K562 (cell line): ENCODE data around the gene GPR26. TPM values are rescaled to one million over a fixed set of nuclear protein-coding genes. Genes with fewer than 3 reads are reported as not detected.

Experiments used
- ATAC-seq: fragments of 200-7000 bp; cut with Tn5 transposase; 3 replicates; pipeline ENCODE4 v1.9.1; 2020; ENCODE audit warnings: moderate library complexity
- BruUV-seq: library from RNA; stranded (reverse); fragments of 400-500 nt; replicated peaks from 2 replicates; lab custom pipeline; 2021; lab: Mats Ljungman, UMichigan
- CTCF ChIA-PET: fragments of 300-600 bp; formaldehyde crosslinking; extraction: SDS; loops from one replicate; lab custom pipeline; 2021; ENCODE audit warnings: low intra/inter-chr PET ratio; lab: Yijun Ruan, JAX
- POLR2A ChIA-PET: fragments of 300-600, 350-650 bp; sonication (Branson Sonifier 250); formaldehyde crosslinking; extraction: SDS; loops from one replicate; lab custom pipeline; 2021; ENCODE audit warnings: antibody characterized with exemption, inconsistent platforms; lab: Yijun Ruan, JAX
- DNase-seq, 4 experiments: peaks; one replicate each; pipeline versions ENCODE4 v3.0.0 to v3.0.0-alpha.2; 2011 to 2018; ENCODE audit warnings: low spot score in 3 of 4, mixed read lengths in 3 of 4; ENCODE audit errors: extremely low read depth in 1 of 4
- FAIRE-seq: peaks from 2 replicates; lab custom pipeline; 2011; peaks lifted over from hg19 to GRCh38; lab: Jason Lieb, UNC
- H2AFZ ChIP-seq: 2 replicates; pipeline ENCODE4 v1.6.0; 2011; ENCODE audit warnings: low read depth, low read length, control low read depth, inconsistent platforms
- H3K27ac ChIP-seq: fragments of 200-600 bp; 3 replicates; pipeline ENCODE4 v1.8.0; 2011; ENCODE audit warnings: low read depth, mild to moderate bottlenecking, control low read depth, inconsistent platforms, low read length, moderate library complexity, mixed read lengths; ENCODE audit errors: extremely low read depth
- H3K27me3 ChIP-seq, 2 experiments: fragments of 300-600 bp in 1 of 2; 2 replicates in 1 of 2; 3 replicates in 1 of 2; pipeline versions ENCODE4 v1.6.0 to v1.8.0; 2011; ENCODE audit warnings: inconsistent platforms in 2 of 2, low read length in 2 of 2, mild to moderate bottlenecking in 1 of 2, mixed read lengths in 1 of 2, moderate library complexity in 1 of 2; ENCODE audit not compliant: control insufficient read depth in 2 of 2, insufficient read depth in 2 of 2
- H3K36me3 ChIP-seq: fragments of 300-600 bp; 3 replicates; pipeline ENCODE4 v1.8.0; 2011; ENCODE audit warnings: mild to moderate bottlenecking, low read length, inconsistent platforms; ENCODE audit not compliant: control insufficient read depth, insufficient read depth
- H3K4me1 ChIP-seq, 2 experiments: fragments of 200-600 bp in 1 of 2; replicated peaks in 1 of 2; 2 replicates in 1 of 2; 3 replicates in 1 of 2; pipeline versions ENCODE4 v1.5.1 to v1.8.0; 2011; ENCODE audit warnings: inconsistent platforms in 2 of 2, low read length in 2 of 2, mild to moderate bottlenecking in 1 of 2, mixed read lengths in 1 of 2, moderate library complexity in 1 of 2; ENCODE audit not compliant: control insufficient read depth in 2 of 2, insufficient read depth in 2 of 2
- H3K4me2 ChIP-seq: 2 replicates; pipeline ENCODE4 v1.6.1; 2011; ENCODE audit warnings: low read length, control low read depth, inconsistent platforms, mixed read lengths; ENCODE audit not compliant: insufficient read depth
- H3K4me3 ChIP-seq: fragments of 200-600 bp; sonication (generic), shearing (Covaris generic); 2 replicates; pipeline ENCODE4 v1.5.1; 2016; ENCODE audit warnings: control low read depth, inconsistent platforms
- H3K79me2 ChIP-seq: fragments of 200-600 bp; 3 replicates; pipeline ENCODE4 v1.8.0; 2011; ENCODE audit warnings: low read length, inconsistent platforms; ENCODE audit not compliant: control insufficient read depth, insufficient read depth
- H3K9ac ChIP-seq, 2 experiments: 2 replicates each; pipeline versions ENCODE4 v1.6.0 to v1.6.1; 2011; ENCODE audit warnings: low read depth in 2 of 2, low read length in 2 of 2, control low read depth in 1 of 2, inconsistent platforms in 1 of 2, mild to moderate bottlenecking in 1 of 2, mixed read lengths in 1 of 2; ENCODE audit not compliant: insufficient read depth in 1 of 2
- H3K9me1 ChIP-seq: one replicate; pipeline ENCODE4 v1.6.0; 2011; ENCODE audit warnings: inconsistent platforms, mild to moderate bottlenecking, low read length, moderate library complexity; ENCODE audit not compliant: control insufficient read depth, insufficient read depth
- H3K9me3 ChIP-seq: replicated peaks from 2 replicates; pipeline ENCODE4 v1.5.1; 2011; ENCODE audit warnings: low read depth, low read length, inconsistent platforms; ENCODE audit not compliant: control insufficient read depth, insufficient read depth
- H4K20me1 ChIP-seq: replicated peaks from 2 replicates; pipeline ENCODE4 v1.6.1; 2011; ENCODE audit warnings: low read length, inconsistent platforms, mixed read lengths; ENCODE audit not compliant: control insufficient read depth, insufficient read depth
- GTF2A2 ChIP-seq: IDR thresholded peaks from 2 replicates; pipeline ENCODE4 v1.6.1; 2016; ENCODE audit warnings: mild to moderate bottlenecking, missing genetic modification characterization, missing compliant biosample characterization
- NR2C2 ChIP-seq, 2 experiments: fragments of 200-800 bp in 1 of 2; sonication (Bioruptor generic) in 1 of 2; sonication (generic) in 1 of 2; formaldehyde crosslinking in 1 of 2; IDR thresholded peaks; 2 replicates each; pipeline versions ENCODE4 v1.6.1 to v1.8.0; 2016 to 2022; ENCODE audit warnings: mild to moderate bottlenecking in 1 of 2, missing compliant biosample characterization in 1 of 2, missing genetic modification characterization in 1 of 2, missing genetic modification reagents in 1 of 2
- PML ChIP-seq: IDR thresholded peaks from 2 replicates; pipeline ENCODE4 v1.6.1; 2012; ENCODE audit warnings: low read length, inconsistent platforms
- TBP ChIP-seq: optimal IDR thresholded peaks from 2 replicates; pipeline ENCODE3; 2011; ENCODE audit warnings: low read depth, low read length, improper control_type of control experiment
- ZNF354B ChIP-seq: fragments of 250-450 bp; sonication (Bioruptor Pico); IDR thresholded peaks from 2 replicates; pipeline ENCODE4 v1.4.0; 2020
- WGBS: fragments of 100-300 bp; shearing (Covaris generic); methylation state at CpG from one replicate; pipeline ENCODE4 v1.1.6; 2016; ENCODE audit warnings: low coverage, mixed read lengths; ENCODE audit not compliant: insufficient coverage; ENCODE audit errors: missing lambda C conversion rate; 5-methylcytosine and 5-hydroxymethylcytosine counted together
- in situ Hi-C: fragments of 300-500 bp; cut with MboI; formaldehyde crosslinking; loops from 4 replicates; pipeline ENCODE4 v1.15.0; 2018; ENCODE audit warnings: inconsistent platforms, mixed read lengths
- intact Hi-C: fragments of 100-400 bp; cut with micrococcal nuclease; formaldehyde crosslinking; loops from 2 replicates; pipeline ENCODE4 v1.14.2; 2022
- polyA plus RNA-seq, 8 experiments: library from polyadenylated mRNA; depleted of rRNA in 4 of 8; stranded (reverse) in 5 of 8; unstranded in 3 of 8; fragments of >200 nt; fragmentation: Nextera tagmentation in 2 of 8; fragmentation: Illumina TruSeq in 1 of 8; extraction: Ambion mirVana in 2 of 8; extraction: Trizol in 1 of 8; gene quantifications; 2 replicates each; pipeline versions ENCODE4 v1.2.1 to v1.2.3, GENCODE V29; 2011 to 2014; ENCODE audit warnings: inconsistent platforms in 1 of 8, missing spikeins in 1 of 8
- total RNA-seq, 7 experiments: library from RNA; depleted of rRNA in 6 of 7; stranded (reverse); fragments of >200 nt in 6 of 7; fragmentation: Illumina TruSeq in 2 of 7; extraction: Trizol in 2 of 7; gene quantifications; 2 replicates each; pipeline versions ENCODE4 v1.2.1 to v1.2.3, GENCODE V29; 2011 to 2021; ENCODE audit warnings: low replicate concordance in 1 of 7

The GPR26 gene
- total and polyA plus RNA-seq, 9 of the 15 experiments (the other 6 are each of a cell fraction or from before 2014, with no cell fraction given): not detected

DNA sequence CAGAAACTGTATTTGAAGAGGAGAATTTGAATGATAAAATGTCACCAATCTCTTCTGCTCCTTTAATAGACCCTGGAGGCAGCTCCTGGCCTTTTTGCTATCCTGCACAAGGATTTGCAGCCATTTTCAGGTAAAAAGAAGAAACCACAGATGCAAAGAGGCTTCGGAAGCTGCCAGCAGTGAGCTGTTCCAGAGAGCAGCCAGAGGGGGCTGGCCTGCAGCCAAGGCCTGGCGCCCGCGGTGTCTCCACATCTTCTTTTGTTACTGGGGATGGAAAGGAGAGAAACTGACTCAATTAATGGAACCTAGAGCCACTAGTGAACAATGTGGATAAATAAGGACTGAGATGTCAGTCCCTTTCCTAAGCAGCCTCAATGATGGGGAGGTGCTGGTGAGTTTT lies 23.9 kb upstream of the GPR26 start:
- BruUV-seq: no TSS peak
- 5% methylated on average over 4 of the region's 4 CpGs for WGBS
- CTCF ChIA-PET: no interaction called here
- Histone ChIP-seq H4K20me1 (no peaks in the 10 kb centered on the region), H3K4me3 (no peak overlapping the region), H3K36me3 (no peaks in the 10 kb centered on the region), H3K9ac (no peak overlapping the region), H3K9me1 (no peaks in the 10 kb centered on the region), H3K9me3 (no peaks in the 10 kb centered on the region), H2AFZ (no peak overlapping the region), H3K27ac (no peak overlapping the region), H3K4me1 (no peaks in the 10 kb centered on the region), H3K79me2 (no peaks in the 10 kb centered on the region), H3K4me2 (no peak overlapping the region), H3K27me3 (peaks cover 0 to 4% of the 10 kb centered on the region in 2 experiments; a peak in 1 of 5 replicates)
- intact Hi-C loops (no loop called here), in situ Hi-C loops (no loop called here)
- TF ChIP-seq PML: no peak
- no peak for TF ChIP-seq GTF2A2
- TF ChIP-seq TBP: no peak
- no peak for FAIRE-seq
- POLR2A ChIA-PET: interaction anchor here (0.8 kb wide), 1 partner anchor 214 kb away, joined by 3 read pairs; no protein-coding TSS in a partner anchor
- ATAC-seq: no peak
- no peak for DNase-seq

DNA sequence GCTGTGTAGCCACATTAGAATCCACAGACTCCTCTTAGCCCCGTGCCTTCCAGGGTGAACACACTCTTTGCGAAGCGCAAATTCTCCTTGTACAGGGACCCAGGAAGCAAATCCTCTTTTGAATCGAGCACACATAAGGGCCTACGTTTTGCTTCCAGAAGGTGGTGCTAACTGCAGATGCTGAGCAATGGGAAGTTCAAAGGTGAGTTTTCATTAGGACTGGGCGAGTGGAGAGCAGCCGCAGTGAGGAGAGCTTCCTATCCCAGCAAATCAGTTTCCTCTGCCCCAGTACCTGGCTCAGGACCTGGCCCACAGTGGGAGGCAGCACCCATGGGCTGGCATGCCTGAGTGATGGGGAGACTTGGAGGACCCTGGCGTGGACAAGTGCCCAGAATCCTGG lies 23.5 kb upstream of the GPR26 start:
- WGBS: 13% methylated on average over 8 of the region's 8 CpGs
- H3K4me3 ChIP-seq: no peak overlapping the region

More for the DNA sequence above, 23.5 kb upstream of the GPR26 start:
- Histone ChIP-seq H3K9ac (no peak overlapping the region), H2AFZ (no peak overlapping the region), H3K4me1 (no peaks in the 10 kb centered on the region), H3K4me2 (no peak overlapping the region), H3K27ac (no peak overlapping the region), H3K9me1 (no peaks in the 10 kb centered on the region), H3K79me2 (no peaks in the 10 kb centered on the region), H3K9me3 (no peaks in the 10 kb centered on the region), H4K20me1 (no peaks in the 10 kb centered on the region), H3K36me3 (no peaks in the 10 kb centered on the region), H3K27me3 (peaks cover 0 to 4% of the 10 kb centered on the region in 2 experiments; a peak in 1 of 5 replicates)
- no peak for DNase-seq
- intact Hi-C loops (no loop called here), in situ Hi-C loops (no loop called here)
- ChIA-PET CTCF (no interaction called here), POLR2A (interaction anchor here (0.8 kb wide), 1 partner anchor 214 kb away, joined by 3 read pairs; no protein-coding TSS in a partner anchor)
- TF ChIP-seq NR2C2 (CRISPR knock-in tag; IDR thresholded peaks at IDR 0.05) (no peak), NR2C2 (tag; IDR thresholded peaks at IDR 0.05) (peak; percentile 28; the same call in 1 of the 2 replicates), ZNF354B (no peak)
- ATAC-seq: no peak
- no peak for FAIRE-seq
- BruUV-seq: no TSS peak
